Measurements from ENCODE around the gene METTL13.

METTL13 gene

GRCh38 chr1:171781176-171781875 lies at the start of gene METTL13:
Gene METTL13 (plus strand): TSS chr1:171781660. CDS start chr1:171781968, 308 bp downstream.
- DNase-seq (ENCODE audit: low read depth, low spot score), result peak; percentile 96
- H3K27ac ChIP-seq, result peak within 1 kb of the TSS; percentile 92

- no peak overlapping the region for H3K27ac ChIP-seq
- no peak for DNase-seq (ENCODE audit: low read depth, low spot score)
Observed at GRCh38 chr1:171736196-171736595, 45.3 kb upstream of the METTL13 start.

GRCh38 chr1:171738911-171739310 lies 42.5 kb upstream of the METTL13 start:
- no peak for DNase-seq (ENCODE audit: low read depth, low spot score)
- peak overlapping the region; percentile 96 for H3K27ac ChIP-seq

GRCh38 chr1:171739656-171740055 lies 41.8 kb upstream of the METTL13 start:
- DNase-seq (ENCODE audit: low read depth, low spot score), result no peak
- H3K27ac ChIP-seq, result peak overlapping the region; percentile 96

DNA sequence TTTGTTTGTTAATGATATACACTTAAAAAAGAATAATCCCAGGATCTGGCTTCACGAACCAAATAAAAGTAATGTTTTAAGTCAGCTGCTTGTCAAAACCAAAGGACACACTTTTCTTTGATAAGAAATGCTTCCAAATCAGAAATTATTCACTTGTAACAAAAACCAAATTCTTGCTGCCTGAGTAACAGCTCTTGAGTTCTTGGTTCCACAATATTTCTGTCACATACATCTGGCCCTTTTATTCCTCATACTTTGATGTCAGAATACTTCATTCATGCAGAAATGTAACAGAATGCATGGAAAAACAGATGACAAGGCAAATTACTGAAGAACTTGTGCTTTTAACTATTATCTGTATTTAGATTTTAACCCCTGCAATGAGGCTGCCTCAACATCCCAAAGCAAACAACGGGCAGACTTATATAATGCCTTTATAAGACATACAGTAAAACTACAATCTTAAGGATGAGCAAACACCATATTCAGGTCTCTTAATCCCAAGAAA lies 41.0 kb upstream of the METTL13 start:
- H3K27ac ChIP-seq, result peak overlapping the region; percentile 96
- no peak for DNase-seq (ENCODE audit: low read depth, low spot score)

DNA sequence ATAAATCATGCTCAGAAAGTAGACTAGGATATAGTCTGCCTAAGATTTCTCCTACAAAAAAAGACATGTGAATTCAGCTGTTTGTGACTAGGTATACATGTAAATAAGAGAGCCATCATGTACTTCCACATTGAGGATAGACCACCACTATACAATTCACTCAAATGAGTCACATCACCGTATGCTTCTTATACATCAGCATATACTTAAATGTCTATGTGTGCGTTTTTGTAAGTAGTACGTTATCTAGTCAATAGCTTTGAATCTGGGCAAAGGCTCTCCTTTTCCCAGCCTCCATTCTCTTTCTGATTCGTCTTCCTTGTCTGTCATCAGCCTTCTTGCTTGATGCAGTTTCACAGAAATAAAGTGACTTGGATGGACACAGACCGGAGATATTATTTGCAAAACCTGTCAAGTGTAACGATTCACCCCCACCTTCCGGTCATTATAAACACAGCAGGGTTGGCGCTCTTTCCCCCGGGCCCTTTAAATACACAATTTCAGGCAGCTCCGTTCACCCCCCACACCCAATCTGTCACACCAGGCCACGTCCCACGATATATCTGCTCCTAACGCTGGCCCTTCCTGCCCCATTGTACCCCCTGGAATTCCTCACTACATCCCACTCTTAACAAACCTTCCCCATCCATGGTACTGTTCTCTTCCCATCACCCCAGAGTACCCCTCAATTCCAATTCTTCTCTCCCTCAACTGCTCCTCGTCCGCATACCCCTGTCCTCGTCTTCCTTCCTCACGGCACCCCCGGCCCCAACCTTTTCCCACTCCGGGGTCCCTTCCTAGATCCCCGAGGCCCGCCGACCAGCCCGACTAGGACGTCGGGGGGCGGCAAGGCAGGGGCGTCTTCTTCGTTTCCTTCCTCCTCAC lies 40.2 kb upstream of the METTL13 start:
- no peak for DNase-seq (ENCODE audit: low read depth, low spot score)
- H3K27ac ChIP-seq, result peak overlapping the region; percentile 96

DNA sequence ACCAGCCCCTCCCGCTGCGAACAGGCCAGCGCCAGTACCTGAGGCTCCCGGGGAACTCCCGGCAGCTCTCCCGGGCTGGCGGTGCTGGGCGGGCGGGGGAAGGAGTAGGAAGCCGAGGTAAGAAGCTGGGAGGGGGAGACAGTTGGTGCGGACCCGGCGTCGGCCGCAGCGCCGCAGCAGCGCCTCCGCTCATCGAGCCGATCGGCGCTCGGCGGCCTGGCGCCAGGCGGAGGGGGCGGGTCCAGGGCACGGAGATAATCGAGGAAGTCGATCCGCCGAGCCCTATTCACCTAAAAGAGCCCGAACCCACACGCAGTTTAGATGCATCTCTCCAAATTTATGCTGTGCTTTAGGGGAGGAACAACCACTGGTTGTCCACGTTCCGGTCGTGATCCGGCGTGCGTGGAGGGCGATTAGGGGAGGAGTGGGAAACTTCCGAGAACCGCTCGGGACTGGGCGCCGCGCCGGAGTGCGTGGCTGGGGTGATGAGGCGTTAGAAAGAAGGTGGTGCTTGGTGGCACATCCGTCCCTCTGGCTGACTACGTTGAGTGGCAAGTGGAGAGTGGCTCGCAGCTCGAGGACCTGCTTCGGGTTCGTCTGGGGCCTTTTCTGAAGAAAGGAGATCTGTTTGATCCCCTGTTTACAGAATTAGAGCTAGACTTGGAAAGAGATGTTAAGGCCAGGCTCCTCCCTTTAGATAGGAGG lies 39.4 kb upstream of the METTL13 start, which contains the start of gene VAMP4:
TSS of gene VAMP4 (minus strand) at position 194 of the 705 bp plus-strand sequence. CDS start 3,651 bp downstream, outside the sequence.
- peak within 1 kb of the TSS; percentile 96 for H3K27ac ChIP-seq
- DNase-seq (ENCODE audit: low read depth, low spot score), result peak; percentile 26

- no peak for DNase-seq (ENCODE audit: low read depth, low spot score)
- peak overlapping the region; percentile 96 for H3K27ac ChIP-seq
Observed at GRCh38 chr1:171742577-171742922, 38.9 kb upstream of the METTL13 start.

DNA sequence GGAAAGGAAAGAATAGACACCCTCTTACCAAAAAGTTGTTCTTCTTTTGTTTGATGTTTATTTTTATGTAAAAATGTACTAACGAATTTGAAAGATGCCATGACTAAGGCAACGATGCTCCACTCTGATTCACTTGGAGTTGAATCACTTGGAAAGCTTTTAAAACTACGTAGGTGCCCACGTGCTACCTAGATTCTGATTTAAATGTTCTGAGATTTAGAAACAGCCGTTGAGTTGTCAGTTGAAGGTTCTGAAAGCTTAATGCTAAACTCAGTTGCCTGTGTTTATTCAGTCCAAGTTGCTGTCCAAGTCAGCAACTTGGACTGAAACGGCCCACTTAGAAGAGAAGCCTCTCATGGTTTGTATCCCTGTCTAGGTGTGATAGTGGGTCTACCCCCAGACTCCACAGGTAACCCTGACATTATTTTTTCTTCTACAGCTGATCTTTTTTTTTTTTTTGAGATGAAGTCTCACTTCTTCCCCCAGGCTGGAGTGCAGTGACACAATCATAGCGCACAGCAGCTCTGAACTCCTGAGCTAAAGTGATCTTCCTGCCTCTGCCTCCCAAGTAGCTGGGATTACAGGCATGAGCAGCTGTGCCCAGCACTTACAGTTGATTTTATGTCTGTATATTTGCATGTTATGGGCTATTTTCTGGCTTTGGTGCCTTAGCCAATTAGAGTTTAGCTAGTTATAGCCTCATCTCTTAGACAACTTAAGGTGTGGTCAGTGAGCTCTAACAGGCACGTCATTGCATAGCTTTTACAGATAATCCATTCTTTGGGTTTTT lies 38.2 kb upstream of the METTL13 start:
- H3K27ac ChIP-seq, result peak overlapping the region; percentile 96
- DNase-seq (ENCODE audit: low read depth, low spot score), result peak; percentile 52

- H3K27ac ChIP-seq, result no peak overlapping the region
- no peak for DNase-seq (ENCODE audit: low read depth, low spot score)
Observed at GRCh38 chr1:171744986-171745385, 36.5 kb upstream of the METTL13 start.

DNA sequence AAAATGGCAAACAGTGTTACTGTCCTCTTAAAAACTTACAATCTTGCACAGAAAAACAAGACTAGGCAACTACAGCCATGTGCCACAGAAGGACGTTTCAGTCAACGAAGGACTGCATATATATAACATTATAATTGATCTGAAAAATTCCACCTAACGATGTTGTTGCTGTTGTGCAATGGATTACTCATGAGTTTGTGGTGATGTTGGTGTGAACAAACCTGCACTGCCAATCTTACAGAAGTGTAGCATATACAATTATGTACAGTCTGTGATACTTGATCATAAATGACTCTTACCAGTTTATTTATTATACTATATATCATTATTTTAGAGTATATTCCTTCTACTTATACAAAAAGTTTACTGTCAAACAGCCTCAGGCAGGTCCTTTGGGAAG lies 32.8 kb upstream of the METTL13 start:
- no peak for DNase-seq (ENCODE audit: low read depth, low spot score)

GRCh38 chr1:171751221-171751620 lies 30.2 kb upstream of the METTL13 start:
- no peak for DNase-seq (ENCODE audit: low read depth, low spot score)

More for the DNA sequence above, 32.8 kb upstream of the METTL13 start:
- H3K27ac ChIP-seq, result no peak overlapping the region

DNA sequence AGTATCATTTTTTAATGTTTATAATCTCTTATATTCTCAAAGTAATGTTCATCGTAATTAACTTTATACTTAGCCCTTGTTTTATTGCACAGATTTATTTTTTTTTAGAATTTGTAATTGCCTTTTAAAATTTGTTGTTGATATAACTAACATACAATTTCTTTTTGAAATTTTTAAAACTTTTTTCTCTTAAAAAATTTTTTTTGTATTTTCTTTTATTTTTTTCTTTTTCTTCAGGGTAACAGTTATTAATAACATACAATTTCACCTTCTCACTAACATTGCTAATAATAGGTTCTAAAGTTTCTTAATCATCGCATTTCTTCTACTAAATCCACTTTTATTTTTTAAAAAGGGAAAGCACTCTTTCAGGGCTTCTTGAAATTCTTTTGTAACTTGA lies 28.3 kb upstream of the METTL13 start:
- DNase-seq (ENCODE audit: low read depth, low spot score), result no peak
- no peak overlapping the region for H3K27ac ChIP-seq

More at GRCh38 chr1:171751221-171751620, 30.2 kb upstream of the METTL13 start:
- H3K27ac ChIP-seq, result no peak overlapping the region

DNA sequence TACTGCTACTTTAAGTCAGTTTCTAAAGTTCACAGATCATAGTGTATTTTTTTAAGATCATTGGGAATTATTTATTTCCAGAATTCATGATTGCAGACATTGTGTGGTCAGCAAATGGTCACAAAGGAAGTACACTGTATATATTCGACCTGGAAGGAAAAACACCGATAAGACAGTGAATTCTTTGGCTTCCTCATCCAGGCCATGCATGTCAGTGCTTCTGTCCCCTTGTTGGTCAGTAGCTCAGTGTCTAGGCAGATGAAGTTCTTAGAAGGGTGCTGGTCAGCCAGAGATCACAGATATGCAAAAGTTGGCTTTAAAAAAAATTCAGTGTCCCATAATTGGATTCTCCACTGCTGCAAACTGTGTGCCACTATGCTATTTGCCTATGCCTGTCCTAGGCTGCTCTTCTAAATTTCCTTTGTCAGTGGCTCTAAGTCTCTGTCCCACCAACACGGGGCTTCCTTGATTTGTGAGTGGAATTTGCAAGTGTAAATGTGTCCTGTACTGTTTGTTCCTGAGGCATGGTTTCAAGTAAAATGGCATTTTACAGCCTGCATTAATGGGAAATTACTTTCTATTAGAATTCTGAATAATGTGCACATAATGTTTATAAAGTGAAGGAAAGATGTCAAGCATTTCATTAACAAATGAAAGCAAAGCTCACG lies 27.6 kb upstream of the METTL13 start:
- no peak for DNase-seq (ENCODE audit: low read depth, low spot score)
- H3K27ac ChIP-seq, result peak overlapping the region; percentile 38

GRCh38 chr1:171754353-171754705 lies 27.1 kb upstream of the METTL13 start:
- peak; percentile 31 for DNase-seq (ENCODE audit: low read depth, low spot score)
- H3K27ac ChIP-seq, result peak overlapping the region; percentile 38

DNA sequence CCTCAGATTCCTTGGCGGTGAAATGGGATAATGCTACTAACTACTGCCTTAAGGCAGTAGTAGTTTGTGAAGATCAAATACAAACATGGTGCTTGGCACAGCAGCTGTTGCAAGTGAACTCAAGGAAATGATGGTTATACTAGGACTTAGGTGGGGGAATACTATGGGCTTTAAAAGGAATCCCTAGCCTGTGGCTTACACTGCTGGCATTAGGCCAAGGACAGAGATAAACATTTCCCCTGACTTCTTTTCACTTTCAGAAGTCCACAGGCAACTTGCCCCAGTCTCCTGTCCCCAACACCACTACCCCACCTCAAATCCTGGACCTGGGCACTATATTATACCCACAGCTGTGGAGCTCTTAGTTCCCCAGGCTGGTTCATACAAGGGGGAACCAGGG lies 26.5 kb upstream of the METTL13 start:
- peak overlapping the region; percentile 38 for H3K27ac ChIP-seq

DNA sequence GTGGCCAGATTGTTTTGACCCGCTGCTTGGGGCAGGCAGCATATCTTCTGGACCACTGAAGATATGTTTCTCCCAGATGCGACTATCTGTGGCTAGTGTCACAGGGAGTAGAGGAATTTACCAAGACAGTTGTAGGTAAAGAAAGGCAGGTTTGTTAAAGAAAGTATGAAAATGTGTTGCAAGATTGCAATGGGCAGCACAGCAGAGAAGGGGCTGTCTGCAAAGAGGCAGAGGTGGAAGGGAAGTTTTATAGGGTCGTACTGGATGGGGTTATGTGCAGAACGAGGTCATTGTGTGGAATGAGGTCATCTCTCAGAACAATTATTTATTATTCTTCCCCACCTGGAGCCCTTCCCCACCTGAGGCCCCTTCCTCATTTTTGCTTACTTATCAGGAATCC lies 24.6 kb upstream of the METTL13 start:
- DNase-seq (ENCODE audit: low read depth, low spot score), result no peak
- no peak overlapping the region for H3K27ac ChIP-seq

More for the DNA sequence above, 26.5 kb upstream of the METTL13 start:
- no peak for DNase-seq (ENCODE audit: low read depth, low spot score)

DNA sequence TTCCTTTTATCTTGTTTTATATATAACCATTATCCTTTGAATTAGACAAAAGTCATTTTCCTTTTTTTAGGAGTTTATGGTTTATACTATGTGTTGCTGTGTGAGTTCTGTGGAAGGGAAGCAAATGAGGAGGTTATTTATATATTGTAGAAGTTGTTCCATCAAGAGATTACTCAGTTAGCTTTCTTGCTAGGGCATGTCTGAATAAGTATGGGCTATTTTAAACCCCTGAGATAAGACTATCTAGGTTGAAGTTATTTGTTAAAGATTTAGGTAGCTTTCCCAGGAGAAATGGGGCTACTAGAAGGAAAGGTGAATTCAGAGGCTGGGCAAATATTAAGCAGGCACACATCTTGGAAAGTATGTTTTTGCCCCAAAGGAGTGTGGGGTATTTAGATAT lies 23.4 kb upstream of the METTL13 start:
- H3K27ac ChIP-seq, result no peak overlapping the region
- no peak for DNase-seq (ENCODE audit: low read depth, low spot score)

DNA sequence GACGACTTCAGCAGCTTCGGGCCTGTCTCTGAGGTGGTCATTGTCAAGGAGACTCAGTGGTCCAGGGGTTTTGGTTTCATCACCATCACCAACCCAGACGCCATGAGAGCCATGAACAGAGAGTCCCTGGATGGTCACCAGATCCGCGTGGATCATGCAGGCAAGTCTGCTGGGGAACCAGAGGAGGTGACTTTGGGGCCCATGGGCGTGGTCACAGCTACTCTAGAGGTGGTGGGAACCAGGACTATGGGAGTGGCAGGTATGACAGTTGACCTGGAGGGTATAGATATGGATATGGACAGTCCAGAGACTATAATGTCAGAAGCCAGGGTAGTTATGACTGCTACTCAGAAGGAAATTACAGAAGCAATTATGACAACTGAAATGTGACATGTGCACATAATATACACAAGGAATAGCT lies 19.3 kb upstream of the METTL13 start:
- no peak overlapping the region for H3K27ac ChIP-seq

More for the DNA sequence above, 19.3 kb upstream of the METTL13 start:
- DNase-seq (ENCODE audit: low read depth, low spot score), result no peak

Measured in epithelial cell of prostate (primary cell).